Loucy (cell line): ENCODE data around the gene SAMD15.

Experiments
- EZH2phosphoT487 ChIP-seq: fragments of 200-600 bp; IDR thresholded peaks from 2 replicates; pipeline ENCODE4 v1.6.1; 2018; ENCODE audit warnings: antibody characterized with exemption, mild to moderate bottlenecking, moderate library complexity, borderline replicate concordance
- TF ChIP-seq, protein P1 (sequence below): fragments of 200-600 bp; sonication (generic); conservative IDR thresholded peaks from 2 replicates; pipeline ENCODE4 v1.5.1; 2014; ENCODE audit warnings: mild to moderate bottlenecking, antibody characterized with exemption, low read length

DNA sequence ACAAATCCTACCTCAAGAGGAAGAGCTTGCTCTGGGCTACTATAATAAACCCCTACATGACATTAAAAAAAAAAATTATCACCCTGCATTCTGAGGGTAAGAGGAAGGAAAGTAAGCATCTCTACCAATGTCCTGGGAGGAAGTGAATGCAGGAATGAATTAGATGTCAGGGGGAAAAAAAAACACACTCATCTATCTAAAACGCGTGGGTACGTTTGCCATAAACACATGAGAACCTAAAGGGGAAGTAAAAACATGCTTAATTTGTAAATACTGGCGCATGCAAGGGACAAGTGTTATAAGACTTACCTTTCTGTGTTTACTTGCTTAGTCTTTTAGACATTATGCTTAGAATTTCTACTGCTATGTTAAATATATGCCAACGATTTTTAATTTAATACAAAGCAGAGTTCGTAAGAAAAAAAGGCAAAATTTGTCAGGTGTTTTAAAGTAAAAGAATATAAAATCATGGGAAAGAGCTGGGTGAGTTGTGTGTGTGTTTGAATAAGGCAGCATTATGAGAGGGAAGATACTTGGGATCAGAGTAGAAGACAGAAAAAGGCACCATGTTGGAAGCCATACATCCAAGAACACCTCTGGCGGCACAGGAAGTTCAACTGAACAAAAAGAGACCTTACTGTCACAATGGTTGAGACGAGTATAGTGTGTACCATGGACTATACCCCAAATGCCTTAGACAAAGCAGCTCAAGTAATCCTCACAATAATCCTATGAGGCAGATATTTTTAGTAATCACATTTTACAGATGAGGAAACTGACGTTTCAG lies 1.8 kb upstream of the SAMD15 start:
- TF ChIP-seq, protein P1, sequence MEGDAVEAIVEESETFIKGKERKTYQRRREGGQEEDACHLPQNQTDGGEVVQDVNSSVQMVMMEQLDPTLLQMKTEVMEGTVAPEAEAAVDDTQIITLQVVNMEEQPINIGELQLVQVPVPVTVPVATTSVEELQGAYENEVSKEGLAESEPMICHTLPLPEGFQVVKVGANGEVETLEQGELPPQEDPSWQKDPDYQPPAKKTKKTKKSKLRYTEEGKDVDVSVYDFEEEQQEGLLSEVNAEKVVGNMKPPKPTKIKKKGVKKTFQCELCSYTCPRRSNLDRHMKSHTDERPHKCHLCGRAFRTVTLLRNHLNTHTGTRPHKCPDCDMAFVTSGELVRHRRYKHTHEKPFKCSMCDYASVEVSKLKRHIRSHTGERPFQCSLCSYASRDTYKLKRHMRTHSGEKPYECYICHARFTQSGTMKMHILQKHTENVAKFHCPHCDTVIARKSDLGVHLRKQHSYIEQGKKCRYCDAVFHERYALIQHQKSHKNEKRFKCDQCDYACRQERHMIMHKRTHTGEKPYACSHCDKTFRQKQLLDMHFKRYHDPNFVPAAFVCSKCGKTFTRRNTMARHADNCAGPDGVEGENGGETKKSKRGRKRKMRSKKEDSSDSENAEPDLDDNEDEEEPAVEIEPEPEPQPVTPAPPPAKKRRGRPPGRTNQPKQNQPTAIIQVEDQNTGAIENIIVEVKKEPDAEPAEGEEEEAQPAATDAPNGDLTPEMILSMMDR: no peak
- TF ChIP-seq EZH2phosphoT487: no peak
